Measurements from ENCODE around the gene C2orf92.

GRCh38 chr2:97703741-97704140 is 34.2 kb downstream of the C2orf92 start:
- TF ChIP-seq ZNF384 (IDR thresholded peaks at IDR 0.05), result no peak
- no peak for TF ChIP-seq SP1 (IDR thresholded peaks at IDR 0.05)
- TF ChIP-seq BHLHE40 (IDR thresholded peaks at IDR 0.05; ENCODE audit: borderline replicate concordance), result no peak
- no peak for TF ChIP-seq HDGF (IDR thresholded peaks at IDR 0.05; ENCODE audit: borderline replicate concordance)

Data from HEK293T (cell line).